ENCODE measurements around the gene PSTPIP1.

Gene PSTPIP1

DNA sequence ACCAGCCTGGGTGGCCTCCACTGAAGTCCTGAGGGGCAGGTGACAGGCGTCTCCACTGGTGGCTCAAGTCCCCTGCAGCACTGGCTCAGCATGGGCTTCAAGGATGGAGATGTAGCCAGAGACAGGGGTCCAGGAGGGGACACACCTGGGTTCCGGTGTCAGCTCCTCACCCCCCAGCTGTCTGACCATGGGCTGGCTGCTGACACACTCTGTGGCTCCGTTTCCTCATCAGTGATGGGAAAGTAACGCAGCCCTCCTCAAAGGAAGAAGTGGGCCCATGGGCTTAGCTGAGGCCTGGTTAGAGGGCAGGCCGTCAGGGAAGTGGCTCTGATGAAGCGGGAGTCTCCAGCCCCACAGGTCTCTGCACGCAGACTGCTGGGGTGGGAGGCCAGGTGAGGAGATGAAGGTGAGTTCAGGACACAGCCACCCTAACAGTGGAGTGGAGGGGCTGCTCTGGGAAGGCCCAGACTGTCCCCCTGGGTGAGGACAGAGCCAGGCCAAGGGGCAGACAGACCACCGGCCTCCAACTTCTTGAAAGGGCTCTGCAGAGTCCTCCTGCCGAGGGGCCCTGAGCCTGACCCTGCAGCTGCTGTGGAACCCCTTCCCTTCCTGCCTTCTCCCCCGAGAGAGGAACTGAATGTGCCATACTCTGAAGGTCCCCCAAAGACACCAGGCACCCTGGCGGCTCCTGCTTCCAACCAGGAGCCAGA, 24.0 kb downstream of the PSTPIP1 start:
- no peak for DNase-seq (ENCODE audit: low read depth)

DNA sequence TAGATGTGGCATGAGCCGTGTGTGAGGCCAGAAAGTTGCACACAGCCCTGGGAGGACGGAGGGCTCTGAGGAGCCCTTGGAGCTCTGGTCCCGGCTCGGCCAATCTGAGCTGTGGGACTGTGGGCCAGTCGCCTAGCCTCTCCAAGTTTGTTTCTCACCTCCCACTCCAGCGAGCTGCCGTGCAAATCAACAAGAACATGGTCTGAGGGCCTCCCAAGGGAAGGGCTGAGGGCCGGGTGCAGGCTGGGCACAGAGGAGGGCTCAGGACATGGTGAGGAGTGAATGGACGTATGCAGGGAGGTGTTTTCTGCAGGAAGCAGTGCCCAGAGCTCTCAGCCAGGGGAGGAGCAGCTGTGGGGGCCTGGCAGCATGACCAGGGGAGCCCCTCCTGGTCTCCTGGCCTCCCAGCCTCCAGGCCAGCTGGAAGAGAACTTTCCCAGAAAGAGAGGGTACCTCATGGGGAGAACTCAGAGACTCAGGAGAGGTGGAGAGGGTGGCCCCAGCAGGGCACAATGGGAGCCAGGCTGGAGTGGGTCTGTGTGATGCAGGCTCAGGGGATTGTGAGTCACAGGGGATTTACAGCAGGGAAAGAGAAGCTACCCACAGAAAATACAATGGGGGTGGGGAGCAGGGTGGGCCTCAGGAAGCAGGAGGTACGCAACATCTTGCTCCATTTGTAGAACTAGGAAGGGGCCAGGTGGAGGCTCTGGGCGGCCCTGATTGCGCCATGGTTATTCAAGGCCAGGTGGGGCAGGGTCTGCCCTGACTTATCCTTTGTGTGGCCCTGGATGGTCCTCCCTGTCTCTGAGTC, 24.8 kb downstream of the PSTPIP1 start:
- no peak for DNase-seq (ENCODE audit: low read depth)

DNA sequence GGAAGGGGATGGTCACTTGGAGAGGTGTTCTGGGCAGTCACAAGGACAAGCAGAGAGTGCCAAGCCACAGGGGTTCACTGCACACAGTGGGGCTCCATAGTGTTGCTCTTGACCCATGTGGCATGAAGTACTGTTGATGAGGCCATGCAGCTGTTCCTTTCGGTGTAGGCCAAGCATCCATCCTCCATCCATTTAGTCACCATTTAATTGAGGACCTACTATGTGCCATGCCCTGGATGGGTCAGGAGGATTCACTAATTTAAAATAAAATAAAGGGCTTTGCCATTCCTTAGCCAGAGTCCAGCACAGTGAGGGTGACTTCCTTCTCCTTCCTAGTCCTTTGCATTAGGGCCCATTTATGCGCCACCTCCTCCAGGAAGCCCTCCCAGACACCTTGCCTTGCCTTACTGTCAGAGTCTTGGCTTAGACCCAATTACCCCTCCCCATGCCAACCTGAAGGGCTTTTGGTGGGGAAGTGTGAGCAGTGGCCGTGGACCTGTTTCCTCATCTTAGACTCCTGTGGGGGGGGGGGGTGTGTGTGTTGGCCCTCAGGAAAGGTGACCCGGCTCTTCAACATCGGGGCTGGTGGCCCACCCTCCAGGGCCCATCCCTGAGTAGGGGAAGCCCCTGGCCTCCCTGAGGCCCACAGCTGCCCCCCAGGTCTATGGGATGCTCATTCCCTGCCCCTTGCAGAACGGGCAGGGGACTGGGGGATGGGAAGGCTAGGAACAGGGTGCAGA, 25.6 kb downstream of the PSTPIP1 start:
- DNase-seq (ENCODE audit: low read depth), result no peak

DNA sequence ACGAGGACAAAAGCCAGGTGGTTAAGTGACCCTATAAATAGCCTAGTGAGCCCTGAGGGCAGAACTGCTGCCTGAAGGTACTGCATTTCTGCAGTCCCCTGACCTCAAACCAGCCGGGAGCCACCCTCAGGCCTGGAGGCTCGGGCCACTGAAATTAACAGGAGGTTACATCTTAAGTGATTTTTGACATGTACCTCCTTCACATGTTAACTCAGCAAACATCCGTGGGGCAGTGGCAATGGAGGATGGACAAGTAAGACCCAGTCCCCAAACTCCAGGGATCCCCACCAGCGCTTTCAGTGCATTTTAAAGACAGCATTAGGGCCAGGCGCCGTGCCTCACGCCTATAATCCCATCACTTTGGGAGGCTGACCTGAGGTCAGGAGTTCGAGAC, 26.2 kb downstream of the PSTPIP1 start:
- DNase-seq (ENCODE audit: low read depth), result no peak

DNA sequence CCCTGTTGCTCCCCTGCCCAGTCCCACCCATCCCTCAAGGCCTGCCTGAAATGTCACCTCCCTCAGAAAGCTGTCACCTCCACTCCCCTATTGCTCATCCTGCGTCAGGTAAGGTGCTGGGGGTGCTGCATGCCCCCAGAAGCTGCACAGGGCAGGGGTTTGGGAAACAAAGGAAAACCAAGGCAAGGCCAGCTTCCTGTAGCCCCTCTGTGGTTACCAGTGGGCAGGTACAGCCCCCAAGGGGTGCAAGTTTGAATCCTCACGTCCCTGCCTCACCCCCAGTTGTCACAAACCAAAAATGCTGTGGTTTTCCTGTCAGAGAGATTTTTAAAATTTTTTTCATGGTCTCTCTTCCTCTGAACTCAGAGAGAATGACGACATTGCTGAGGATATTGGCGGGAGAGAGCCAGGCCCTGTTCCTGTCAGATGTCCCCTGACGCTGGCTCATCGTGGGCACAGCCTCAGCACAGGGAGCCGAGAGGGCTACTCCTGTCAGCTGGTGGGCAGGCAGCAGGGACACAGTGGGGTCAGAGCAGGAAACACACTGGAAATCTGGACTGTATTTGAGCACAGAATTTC, 27.0 kb downstream of the PSTPIP1 start:
- peak; percentile 46 for DNase-seq (ENCODE audit: low read depth)

DNA sequence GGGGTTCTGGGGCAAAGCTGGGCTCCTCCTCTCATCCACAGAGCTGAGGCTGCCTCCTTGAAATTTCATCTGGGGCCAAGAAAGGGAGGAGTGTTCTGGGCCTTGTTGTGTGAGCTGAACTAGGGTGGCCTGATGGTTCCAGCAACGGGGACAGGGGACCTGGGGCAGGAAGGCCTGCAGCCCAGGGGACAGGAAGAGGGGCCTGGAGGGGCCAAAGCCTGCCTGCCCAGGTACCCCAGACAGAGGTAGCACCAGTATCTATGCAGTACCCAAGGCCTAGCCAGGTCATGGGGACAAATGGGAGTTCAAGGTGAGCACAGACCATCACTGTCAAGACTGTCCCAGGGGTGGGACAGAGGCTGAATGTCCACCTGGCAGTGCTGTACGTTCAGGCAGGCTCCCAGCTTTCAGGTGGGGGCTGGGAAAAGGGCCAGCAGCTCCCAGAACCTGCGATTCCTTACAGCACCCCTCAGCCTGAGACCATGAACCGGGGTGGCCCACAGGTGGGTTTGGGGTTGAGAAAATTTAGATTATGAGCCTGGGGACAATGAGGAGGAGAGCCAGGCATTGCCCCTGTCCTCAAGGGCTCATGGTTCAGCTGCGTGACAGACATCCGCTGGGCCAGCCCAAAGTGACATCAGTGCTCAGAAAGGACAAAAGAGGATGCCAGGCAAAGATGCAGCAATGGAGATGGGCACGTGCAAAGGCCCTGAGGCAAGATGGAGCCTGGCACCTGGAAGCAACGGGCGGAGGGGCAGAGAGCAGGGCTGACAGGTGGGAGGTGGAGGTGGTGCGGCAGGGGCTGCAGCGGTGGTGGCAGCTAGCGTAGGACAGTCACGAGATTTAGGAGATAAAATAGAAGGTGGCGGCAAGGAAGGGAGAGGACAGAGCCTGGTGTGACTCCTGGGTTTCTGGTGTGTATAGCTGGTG, 28.0 kb downstream of the PSTPIP1 start:
- no peak for DNase-seq (ENCODE audit: low read depth)

DNA sequence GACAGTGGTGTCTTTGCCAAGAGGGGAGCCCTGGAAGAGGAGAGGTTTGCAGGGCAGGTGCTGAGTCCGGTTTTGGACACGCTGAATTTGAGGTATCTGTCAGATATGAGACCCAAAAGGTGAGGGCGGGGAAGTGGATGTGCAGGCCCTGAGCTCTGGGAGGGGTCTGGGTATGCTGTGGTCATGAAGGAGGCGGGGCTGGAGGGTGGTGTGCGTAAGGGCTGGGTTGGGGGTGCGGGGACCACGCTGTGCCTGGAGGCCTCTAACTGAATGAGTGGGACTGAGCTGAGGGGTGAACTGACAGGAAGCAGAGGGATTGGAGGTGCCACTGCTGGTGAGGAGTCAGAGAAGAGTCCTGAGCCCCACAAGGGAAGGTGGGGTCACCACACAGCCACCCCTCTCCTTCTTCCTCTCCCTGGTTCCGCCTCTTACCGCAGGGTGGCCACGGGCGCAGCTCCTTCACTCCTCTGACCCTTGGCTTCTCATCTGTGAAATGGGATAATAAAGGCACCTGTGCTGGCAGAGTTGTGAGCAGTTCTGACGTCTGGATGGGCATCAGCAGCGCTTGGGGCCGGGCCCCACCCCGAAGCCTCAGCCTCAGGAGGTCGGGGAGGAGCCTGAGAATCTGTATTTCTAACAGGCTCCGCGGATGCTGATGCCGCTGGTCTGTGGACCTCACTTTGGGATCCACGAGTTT, 28.8 kb downstream of the PSTPIP1 start:
- DNase-seq (ENCODE audit: low read depth), result no peak

DNA sequence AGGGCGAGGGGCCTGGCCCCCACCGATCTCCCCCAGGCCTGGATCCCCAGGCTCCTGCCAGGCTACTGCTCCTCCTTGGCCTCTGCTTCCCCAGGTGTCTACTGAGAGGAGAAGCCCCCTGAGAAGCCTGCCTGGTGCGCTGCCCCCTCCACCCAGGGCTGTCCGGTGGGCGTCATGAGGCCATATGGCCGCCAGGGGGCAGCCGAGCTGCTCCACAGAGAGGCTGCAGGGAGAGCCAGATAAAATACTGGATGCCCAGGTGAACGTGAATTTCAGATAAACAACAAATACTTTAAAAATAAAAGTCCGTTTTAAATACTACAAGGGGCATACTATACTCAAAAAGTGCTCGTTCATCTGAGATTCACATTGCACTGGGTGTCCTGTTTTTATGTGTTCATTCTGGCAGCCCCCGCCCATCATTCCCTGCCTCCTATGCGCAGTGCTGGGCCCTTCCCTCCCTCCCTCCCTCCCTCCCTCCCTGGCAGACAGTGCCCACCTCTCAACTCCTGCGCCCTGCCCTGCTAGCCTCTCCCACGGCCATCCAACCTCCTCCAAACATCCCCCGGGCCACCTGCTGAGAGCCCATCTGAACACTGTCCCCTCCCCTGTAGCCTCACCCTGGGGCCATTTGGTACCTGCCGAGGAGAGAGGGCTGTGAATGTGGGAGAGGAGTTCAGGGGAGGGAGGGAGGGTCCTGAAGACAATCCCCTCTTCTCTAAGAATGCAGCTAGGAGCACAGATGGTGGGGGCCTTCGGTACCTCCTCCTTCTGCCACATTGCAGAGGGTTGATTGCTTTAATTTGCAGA, 29.6 kb downstream of the PSTPIP1 start:
- peak; percentile 71 for DNase-seq (ENCODE audit: low read depth)

DNA sequence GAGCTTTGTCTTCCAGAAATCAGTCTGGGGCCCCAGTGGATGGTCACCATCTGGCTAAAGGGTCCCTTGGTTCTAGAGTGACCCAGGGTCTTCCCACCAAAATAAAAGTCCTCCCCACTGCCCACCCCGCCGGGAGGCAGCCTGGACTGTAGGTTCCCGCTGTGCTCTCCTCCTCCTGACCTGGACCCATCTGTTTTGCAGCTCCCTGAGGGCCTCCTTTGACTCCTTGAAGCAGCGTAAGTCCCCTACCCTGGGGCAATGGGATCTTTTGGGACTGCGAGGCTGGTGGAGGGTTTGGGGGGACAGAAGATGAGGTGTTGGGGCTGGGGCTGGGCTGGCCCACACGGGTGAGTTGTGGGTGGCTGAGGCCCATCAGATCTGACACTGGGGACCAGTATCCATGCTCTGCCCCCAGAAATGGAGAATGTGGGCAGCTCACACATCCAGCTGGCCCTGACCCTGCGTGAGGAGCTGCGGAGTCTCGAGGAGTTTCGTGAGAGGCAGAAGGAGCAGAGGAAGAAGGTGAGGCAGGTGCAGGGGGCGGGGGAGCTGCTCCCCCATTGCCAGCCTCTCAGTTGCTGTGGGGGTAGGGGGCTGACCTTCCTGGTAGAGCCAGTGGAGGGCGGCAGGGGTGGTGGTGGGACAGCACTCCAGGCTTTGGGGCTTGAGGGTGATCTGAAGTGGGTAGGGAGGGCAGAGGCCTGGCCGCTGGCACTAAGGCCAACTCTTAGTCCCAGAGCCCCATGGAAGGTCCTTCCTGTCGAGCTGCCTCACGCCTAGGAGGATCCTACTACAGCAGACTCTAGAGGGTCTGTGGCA, 30.4 kb downstream of the PSTPIP1 start:
- DNase-seq (ENCODE audit: low read depth), result no peak

DNA sequence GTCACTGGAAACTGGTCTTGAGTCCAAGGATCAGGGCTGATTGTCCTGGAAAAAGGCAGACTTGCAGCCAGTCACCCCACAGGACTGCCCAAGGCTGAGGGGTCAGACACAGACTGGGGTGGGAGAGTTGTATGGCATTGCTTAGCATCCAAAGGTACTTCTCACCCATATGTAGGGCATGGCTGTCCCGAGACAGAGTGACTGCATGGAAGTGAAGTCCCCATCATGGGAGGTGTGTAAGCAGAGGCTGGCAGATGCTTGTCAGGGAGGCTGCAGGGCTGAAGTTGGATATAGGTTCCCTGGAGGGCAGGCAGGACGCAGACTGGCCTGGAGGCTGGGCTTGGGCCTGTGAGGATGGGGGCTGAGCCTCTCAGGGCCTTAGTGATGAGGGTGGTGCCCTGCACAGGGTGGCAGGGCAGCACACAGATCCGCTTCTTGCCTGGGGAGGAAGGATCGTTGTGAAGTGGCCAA, 31.1 kb downstream of the PSTPIP1 start:
- DNase-seq (ENCODE audit: low read depth), result no peak

DNA sequence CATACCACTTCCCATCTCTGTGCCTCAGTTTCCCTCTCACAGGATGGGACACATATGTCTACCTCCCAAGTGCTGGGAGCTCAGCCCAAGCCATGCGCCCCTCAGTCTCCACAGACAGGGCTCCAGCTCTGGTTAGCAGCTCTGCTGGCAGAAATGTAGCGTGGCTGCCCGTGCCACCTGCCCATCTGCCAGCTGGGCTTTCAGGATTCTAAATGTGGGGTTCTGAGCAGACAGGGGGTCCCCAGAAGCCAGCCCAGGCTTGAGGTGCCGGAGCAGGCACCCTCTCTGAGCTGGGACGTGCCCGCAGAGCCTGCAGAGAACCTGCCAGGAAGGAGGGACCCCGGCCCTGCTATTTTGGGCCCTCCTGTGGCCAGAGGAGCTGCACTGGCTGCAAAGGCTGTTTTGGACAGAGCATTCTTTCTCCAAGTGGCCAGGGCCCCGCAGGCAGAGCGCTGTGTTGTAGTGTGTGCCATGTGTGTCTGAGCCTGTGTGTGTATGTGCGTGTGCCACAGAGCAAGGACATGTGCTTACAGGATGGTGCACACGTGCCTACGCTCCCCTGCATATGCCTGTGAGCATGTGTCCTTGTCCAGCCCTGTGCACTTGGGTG, 31.7 kb downstream of the PSTPIP1 start:
- DNase-seq (ENCODE audit: low read depth), result no peak

DNA sequence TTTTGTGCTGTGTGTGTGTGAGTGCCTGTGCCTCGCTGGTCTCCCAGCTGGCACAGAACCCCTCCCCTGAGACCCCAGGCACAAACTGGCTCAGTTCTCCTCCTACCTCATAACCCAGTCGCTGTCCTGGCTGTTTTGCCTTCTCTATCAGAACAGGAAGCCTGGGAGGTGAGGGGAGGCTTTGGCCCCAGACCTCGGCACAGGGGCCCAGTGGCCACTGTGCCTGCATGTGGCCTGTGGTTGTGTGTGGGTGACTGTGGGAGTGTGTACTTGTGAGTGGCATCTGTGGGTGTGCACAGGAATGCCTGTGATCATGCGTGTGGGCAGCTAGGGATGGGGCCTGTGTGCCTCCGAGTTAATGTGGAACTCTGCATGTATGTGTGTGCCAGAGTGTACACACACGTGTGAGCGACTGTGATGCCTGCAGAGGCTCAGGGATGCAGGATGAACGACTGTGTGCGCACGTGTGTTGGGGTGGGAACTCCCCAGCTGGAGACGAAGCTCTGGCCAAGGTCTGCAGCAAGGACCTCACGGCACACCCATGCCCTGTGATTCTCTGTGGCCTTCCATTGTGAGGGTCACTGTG, 32.3 kb downstream of the PSTPIP1 start:
- no peak for DNase-seq (ENCODE audit: low read depth)

DNA sequence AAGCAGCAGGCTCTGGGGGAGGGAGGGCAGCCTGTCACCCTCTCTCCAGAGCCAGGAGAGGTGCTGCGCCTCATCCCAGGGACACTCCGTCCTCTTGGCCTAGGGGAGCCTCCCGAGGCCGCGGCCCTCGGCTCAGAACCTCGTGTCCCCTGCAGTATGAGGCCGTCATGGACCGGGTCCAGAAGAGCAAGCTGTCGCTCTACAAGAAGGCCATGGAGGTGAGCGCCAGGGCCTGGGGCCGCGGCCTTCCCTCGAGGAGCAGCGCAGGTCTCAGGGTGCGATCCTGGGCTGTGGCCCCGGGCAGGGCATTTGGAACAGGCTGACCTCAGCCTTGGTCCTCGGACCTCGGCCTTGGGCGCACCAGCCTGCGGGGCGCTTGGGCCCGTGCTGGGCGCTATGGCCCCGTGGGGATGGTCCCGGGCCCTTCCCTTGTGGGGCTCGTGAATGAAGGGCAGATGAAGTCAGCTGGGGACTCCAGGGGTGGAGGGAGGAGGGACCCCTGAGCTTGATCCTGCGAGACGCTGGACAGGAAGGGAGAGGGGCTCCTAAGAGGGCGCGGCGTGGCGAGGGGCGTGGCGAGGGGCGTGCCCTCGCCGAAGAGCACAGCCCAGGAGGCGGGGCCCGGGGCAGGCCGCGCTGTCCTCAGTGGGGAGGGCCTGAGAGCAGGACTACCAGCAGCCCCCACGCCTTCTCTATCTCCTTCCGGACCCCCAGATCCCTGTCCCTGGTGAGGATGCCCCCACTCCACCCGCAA, 32.9 kb downstream of the PSTPIP1 start:
- DNase-seq (ENCODE audit: low read depth), result no peak

DNA sequence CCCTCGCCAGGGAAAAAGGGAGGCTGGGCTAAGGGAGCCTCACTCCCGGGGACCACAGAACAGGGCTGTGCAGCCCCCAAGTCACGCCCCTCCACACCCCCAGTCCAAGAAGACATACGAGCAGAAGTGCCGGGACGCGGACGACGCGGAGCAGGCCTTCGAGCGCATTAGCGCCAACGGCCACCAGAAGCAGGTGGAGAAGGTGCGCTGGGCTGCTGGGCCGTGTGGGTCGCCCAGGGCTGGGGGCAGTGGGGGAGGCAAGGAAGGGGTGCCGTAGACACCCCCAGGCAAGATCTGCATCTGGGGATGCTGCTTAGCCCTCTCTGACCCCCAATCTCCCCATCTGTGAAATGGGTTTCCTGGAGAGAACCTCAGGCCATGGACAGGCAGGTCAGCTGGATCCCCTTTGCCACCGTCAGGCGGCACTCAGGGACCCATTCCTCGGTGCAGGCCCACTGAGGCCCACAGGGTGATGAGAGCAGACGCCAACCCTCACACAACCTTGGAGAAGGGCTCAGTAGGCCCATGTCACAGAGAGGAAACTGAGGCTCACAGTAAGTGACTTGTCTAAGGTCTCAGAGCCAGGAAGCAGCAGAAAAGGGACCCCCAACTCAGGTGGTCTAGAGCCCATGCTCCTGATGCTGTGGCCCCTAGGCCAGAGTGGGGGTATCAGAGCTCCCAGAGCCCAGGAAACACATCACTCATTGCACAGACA, 33.7 kb downstream of the PSTPIP1 start:
- no peak for DNase-seq (ENCODE audit: low read depth)

DNA sequence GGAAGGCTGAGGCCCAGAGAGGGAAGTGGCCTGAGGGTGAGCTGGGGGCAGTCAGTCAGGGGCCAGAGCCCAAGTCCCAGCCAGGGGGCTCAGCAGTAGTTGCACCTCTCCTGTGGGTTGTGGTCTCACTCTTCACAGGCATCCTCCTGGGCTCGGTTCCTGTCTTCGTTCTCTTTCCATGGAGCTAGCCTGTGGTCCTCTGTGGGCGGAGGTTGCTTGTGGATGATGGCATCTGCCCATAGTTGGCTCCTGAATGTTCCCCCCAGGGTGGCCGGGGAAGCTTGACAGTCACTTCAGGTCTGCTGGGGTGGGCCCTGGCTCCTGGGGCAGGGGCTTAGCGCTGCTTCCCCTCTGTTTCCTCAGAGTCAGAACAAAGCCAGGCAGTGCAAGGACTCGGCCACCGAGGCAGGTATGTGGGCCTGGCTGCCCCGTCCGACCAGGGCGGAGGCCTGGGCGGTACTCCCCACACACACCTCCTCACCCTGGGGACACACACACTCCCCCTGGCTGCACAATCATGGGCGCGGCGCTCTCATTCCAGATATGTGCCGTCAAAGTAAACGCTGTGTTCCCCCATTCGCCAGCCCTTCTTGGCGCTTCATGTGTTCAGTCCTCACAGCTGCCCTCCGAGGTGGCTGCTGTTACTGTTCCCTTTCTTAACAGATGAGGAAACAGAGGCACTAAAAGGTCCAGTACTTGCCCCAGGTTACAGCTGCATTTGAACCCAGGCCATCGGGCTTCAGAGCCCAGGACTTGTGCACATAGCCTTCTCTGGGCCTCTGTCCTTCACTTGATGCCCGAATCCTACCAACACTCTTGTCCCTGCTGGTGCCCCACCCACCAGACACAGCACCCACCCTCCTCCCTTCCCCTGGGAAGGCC, 34.5 kb downstream of the PSTPIP1 start:
- no peak for DNase-seq (ENCODE audit: low read depth)
